Immature natural killer cell (primary cell): ENCODE measurements around the gene TMA16. TPM values are rescaled to one million over a fixed set of nuclear protein-coding genes. Genes with fewer than 3 reads are reported as not detected.
A peak's percentile ranks its signal among the peaks of the same experiment; 100 is the strongest.
"Not testable (repeated sequence)": the region's sequence is repeated elsewhere in the genome, so short reads cannot be mapped to it uniquely, and the experiment has no call there.

Experiments used
- DNase-seq, 3 donors: peaks; one replicate each; pipeline ENCODE4 v3.0.0; 2022; ENCODE audit warnings: mixed read lengths in 1 of 3
- H3K27ac Mint-ChIP-seq, 6 donors: one replicate each; pipeline ENCODE4 v1.8.0; 2020; ENCODE audit warnings: mixed read lengths in 6 of 6, mild to moderate bottlenecking in 5 of 6, inconsistent platforms in 4 of 6, moderate library complexity in 3 of 6
- H3K27me3 Mint-ChIP-seq, 3 donors: one replicate each; pipeline ENCODE4 v1.8.0; 2020 to 2021; ENCODE audit warnings: low read depth in 3 of 3, mild to moderate bottlenecking in 3 of 3, mixed read lengths in 3 of 3, moderate library complexity in 3 of 3, inconsistent platforms in 1 of 3
- H3K36me3 Mint-ChIP-seq, 3 donors: one replicate each; pipeline ENCODE4 v1.8.0; 2020; ENCODE audit warnings: mixed read lengths in 3 of 3, inconsistent platforms in 2 of 3, mild to moderate bottlenecking in 2 of 3
- H3K4me1 Mint-ChIP-seq, 2 donors: one replicate each; pipeline ENCODE4 v1.8.0; 2020; ENCODE audit warnings: inconsistent platforms in 2 of 2, mild to moderate bottlenecking in 2 of 2, mixed read lengths in 2 of 2, moderate library complexity in 1 of 2
- H3K4me3 Mint-ChIP-seq, 5 donors: one replicate each; pipeline ENCODE4 v1.8.0; 2020; ENCODE audit warnings: mild to moderate bottlenecking in 5 of 5, mixed read lengths in 5 of 5, inconsistent platforms in 3 of 5, moderate library complexity in 3 of 5
- H3K9me3 Mint-ChIP-seq, 6 donors: one replicate each; pipeline ENCODE4 v1.8.0; 2020; ENCODE audit warnings: mild to moderate bottlenecking in 6 of 6, mixed read lengths in 6 of 6, inconsistent platforms in 4 of 6, moderate library complexity in 3 of 6
- polyA plus RNA-seq, 3 donors: library from polyadenylated mRNA; unstranded; fragments of 300-500 nt; fragmentation: Illumina TruSeq; gene quantifications; one replicate each; pipeline ENCODE4 v1.2.3, GENCODE V29; 2021

TMA16 gene
- polyA plus RNA-seq: 10 to 100 TPM in 2 of 3 donors, 1 to 10 TPM in 1; 8.7 to 12.8 (median 10.8) TPM

DNA sequence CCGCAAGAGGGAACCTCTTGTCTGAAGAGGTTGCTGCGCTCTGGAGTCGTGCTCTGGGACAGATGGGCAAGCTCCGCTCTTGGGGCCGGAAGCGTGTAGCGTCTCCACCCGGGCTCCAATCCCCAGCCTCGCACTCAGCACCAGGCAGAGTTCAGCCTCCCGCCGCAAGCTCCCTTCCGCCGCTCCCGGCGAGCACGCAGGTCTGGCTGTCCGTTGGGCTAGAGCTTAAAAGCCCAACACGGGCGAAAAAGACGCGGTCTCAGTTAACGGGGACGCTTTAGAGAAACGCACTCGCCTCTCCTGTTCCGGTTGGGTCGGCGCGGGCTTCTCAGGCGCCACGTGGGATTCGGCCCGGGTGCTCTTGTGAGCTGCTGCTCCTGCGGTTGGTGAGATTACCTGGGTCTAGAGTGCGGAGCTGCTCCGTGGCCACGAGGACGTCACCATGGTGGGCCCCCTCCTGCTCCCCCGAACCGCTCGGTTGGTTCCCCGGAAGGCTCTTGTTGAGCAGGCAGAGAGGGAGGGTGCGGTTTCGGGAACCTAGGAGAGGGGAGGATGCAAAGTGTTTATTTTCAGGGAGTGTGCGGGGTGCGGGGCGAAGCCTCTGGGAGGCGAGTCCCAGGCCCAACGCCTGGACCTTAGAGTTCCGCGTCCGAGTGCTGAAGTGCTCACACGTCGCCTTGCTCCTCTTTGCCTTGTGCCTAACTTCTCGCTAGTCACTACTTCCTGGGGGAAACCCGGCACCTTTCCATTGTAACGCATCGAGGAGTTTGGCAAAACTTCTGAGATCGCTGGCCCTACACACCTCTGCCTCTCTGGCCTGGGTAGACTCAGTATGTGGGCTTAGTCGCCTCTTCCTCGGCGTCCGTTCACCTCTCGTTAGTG, at the start of gene TMA16:
TSS of gene TMA16 (plus strand) at position 331 of the 882 bp plus-strand sequence. CDS start at position 443, 112 bp downstream.
- H3K4me3 Mint-ChIP-seq: peak within 1 kb of the TSS; percentile 94 to 99 (median 99)
- peaks cover 36 to 44% of the 10 kb centered on the region in 2 donors for H3K4me1 Mint-ChIP-seq

DNA sequence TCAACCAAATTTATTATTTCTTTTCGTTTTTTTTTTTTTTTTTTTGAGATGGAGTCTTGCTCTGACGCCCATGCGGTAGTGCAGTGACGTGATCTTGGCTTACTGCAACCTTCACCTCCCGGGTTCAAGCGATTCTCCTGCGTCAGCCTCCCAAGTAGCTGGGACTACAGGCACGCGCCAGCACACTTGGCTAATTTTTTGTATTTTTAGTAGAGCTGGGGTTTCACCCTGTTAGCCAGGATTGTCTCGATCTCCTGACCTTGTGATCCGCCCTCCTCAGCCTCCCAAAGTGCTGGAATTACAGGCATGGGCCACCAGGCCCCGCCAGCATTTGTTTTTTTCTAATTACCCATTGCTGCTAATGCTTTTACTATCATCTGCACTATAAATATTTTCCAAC, 47.5 kb upstream of the TMA16 start:
- not testable (repeated sequence) for H3K36me3 Mint-ChIP-seq, H3K27me3 Mint-ChIP-seq, H3K4me1 Mint-ChIP-seq, H3K27ac Mint-ChIP-seq, DNase-seq, H3K4me3 Mint-ChIP-seq, H3K9me3 Mint-ChIP-seq

More for the DNA sequence above, at the start of gene TMA16:
- Mint-ChIP-seq H3K27ac (peak within 1 kb of the TSS; percentile 92 to 95 (median 93)), H3K9me3 (no peaks in the 10 kb centered on the region), H3K36me3 (no peaks in the 10 kb centered on the region), H3K27me3 (peaks cover 0 to 9% (median 3%) of the 10 kb centered on the region in 3 donors)
- DNase-seq: peak; percentile 75 to 82 (median 77)

DNA sequence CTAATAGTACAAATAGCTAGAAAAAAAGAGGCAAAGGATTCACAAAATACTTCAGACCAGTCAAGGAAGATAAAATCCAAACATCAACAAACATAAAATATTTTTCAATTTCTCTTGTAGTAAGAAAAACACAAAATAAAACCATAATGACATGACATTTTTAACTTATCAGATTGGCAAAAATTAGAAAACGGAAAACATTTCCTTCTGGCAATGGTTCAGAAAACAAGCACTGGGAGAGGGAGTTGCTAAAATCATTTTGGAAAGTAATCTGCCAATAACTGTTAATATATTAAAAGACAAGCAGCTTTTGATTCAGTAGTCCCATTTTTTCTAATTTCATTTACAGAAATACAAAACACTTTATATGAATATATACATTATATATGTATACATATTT, 47.0 kb upstream of the TMA16 start:
- H3K4me3 Mint-ChIP-seq: no peak overlapping the region
- H3K27me3 Mint-ChIP-seq: peaks cover 5 to 8% (median 6%) of the 10 kb centered on the region in 3 donors
- no peaks in the 10 kb centered on the region for H3K36me3 Mint-ChIP-seq
- DNase-seq: no peak
- H3K9me3 Mint-ChIP-seq: peaks cover 0 to 3% (median 0%) of the 10 kb centered on the region in 6 donors
- H3K4me1 Mint-ChIP-seq: no peaks in the 10 kb centered on the region
- H3K27ac Mint-ChIP-seq: no peak overlapping the region

DNA sequence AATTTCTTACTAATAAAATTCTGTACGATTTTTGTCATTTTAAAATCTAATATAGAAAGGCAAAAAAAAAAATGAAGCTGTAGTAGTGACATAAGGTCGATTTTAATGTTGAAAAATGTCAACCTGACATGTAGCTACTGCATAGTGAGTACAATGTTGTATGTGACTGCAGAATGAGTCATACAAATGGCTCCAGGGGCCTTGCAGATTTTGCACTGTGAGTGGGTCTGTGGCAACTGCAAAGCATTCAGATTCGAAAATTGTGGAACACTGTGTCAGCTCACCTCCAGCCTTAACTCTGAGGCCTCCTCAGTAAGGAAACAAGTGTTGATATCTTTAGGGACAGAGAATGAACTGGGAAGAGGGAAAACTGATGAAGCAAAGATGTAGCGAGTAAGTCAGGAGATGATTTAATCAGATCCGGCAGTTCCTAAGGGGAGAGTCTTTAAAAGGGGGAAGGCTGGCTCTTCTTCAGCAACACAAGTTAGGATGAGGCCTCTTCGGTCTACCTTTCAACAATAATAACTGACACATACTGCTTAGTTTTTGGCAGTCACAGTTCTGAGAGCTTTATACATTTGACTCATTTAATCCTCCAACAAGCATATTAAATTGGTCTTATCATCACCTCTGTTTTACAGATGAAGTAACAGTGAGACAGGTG, 45.8 kb upstream of the TMA16 start:
- peaks cover 5 to 8% (median 6%) of the 10 kb centered on the region in 3 donors for H3K27me3 Mint-ChIP-seq
- no peak for DNase-seq
- H3K36me3 Mint-ChIP-seq: no peaks in the 10 kb centered on the region
- no peaks in the 10 kb centered on the region for H3K4me1 Mint-ChIP-seq
- peaks cover 0 to 3% (median 0%) of the 10 kb centered on the region in 6 donors for H3K9me3 Mint-ChIP-seq
- H3K27ac Mint-ChIP-seq: no peak overlapping the region
- no peak overlapping the region for H3K4me3 Mint-ChIP-seq

DNA sequence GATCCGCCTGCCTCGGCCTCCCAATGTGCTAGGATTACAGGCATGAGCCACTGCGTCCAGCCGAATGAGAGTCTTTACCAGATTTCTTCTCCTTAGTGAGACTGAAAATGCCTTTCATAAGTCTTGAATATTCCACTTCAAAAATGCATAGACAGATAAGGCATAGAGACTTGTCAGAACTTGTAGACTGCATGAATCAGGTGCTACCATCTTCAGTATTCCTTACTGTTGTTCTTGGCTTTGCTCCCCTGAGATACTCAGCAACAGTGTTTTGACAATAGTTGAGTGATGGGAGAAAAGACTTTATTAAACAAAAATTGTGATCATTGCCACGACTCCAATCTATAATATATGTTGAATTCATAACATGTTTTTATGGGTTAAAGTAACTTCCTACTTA, 31.9 kb upstream of the TMA16 start:
- no peaks in the 10 kb centered on the region for H3K4me1 Mint-ChIP-seq
- no peaks in the 10 kb centered on the region for H3K9me3 Mint-ChIP-seq
- H3K36me3 Mint-ChIP-seq: no peaks in the 10 kb centered on the region
- no peak overlapping the region for H3K27ac Mint-ChIP-seq
- no peak overlapping the region for H3K4me3 Mint-ChIP-seq
- peaks cover 0 to 15% (median 2%) of the 10 kb centered on the region in 3 donors for H3K27me3 Mint-ChIP-seq
- no peak for DNase-seq

DNA sequence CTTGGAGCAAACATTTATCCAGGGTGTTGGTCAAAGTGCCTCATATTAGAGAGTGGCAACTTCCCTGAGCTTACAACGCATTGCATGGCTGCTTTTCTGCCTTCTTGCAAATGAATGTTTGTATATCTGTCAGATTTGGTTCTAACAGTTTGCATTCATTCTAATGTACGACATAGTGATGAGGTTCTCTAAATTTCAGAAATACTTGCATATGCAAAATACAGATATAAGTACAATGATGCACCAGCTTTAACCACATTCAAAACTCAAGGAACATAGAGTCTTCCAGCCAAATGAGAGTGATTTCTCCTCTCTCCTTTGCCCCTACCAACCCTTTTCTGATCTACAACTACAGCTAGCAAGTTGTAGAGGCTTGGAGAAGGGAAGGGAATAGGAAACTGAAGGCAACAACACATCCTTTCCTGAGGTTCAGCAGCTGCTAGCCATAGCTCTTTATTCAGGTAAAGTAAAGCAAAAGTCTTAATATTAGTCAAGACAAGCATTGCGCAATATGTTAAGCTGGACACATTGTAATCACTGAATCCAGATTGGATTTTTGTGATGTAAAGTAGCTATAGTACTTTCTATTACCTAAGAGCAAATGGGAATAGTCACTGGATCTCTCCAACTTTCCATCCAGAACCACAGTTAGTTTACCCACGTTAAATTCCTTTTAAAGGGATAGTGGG, 27.3 kb upstream of the TMA16 start:
- Mint-ChIP-seq H3K36me3 (no peaks in the 10 kb centered on the region), H3K27ac (no peak overlapping the region), H3K27me3 (peaks cover 4 to 10% (median 5%) of the 10 kb centered on the region in 3 donors), H3K9me3 (no peaks in the 10 kb centered on the region), H3K4me3 (no peak overlapping the region), H3K4me1 (no peaks in the 10 kb centered on the region)
- no peak for DNase-seq

DNA sequence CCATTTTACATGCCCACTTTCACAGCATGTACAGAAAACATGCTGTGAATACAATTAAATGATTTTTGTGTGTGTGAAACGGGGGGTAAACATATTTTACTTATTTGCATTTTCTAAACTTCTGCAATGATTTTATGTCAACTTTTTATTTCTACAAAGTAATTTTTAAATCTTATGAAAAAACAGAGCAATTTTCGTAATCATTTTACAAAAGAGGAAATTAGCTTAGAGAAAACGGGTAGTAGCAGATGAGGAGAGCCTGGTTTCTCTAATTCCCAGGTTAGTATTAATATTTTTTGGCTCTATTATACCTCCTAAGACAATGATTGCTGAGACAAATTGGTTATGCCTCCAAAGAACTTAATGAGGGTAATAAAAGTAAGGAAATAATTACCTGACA, 24.1 kb upstream of the TMA16 start:
- Mint-ChIP-seq H3K27ac (no peak overlapping the region), H3K27me3 (peaks cover 3 to 6% (median 5%) of the 10 kb centered on the region in 3 donors), H3K4me3 (no peak overlapping the region), H3K36me3 (no peaks in the 10 kb centered on the region), H3K4me1 (no peaks in the 10 kb centered on the region), H3K9me3 (no peaks in the 10 kb centered on the region)
- no peak for DNase-seq

DNA sequence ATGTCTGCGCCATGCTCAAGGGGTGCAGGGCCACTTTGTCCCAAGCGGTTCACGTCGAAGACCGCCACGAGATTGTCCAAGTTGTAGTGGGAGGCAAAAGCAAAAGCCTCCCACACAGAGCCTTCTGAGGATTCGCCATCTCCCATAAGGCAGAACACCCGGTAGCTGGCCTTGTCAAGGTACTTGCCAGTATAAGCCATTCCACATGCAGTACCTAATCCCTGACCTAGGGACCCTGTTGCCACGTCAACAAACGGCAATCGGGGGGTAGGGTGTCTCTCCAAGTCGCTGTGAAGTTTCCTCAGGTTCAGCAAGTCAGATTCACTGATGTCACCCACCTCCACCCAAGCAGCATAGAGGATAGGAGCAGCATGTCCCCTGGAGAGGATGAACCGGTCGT, 21.4 kb upstream of the TMA16 start:
- Mint-ChIP-seq H3K36me3 (no peaks in the 10 kb centered on the region), H3K9me3 (no peaks in the 10 kb centered on the region), H3K4me1 (no peaks in the 10 kb centered on the region), H3K27me3 (peaks cover 3 to 5% (median 4%) of the 10 kb centered on the region in 3 donors), H3K4me3 (no peak overlapping the region), H3K27ac (no peak overlapping the region)
- no peak for DNase-seq

DNA sequence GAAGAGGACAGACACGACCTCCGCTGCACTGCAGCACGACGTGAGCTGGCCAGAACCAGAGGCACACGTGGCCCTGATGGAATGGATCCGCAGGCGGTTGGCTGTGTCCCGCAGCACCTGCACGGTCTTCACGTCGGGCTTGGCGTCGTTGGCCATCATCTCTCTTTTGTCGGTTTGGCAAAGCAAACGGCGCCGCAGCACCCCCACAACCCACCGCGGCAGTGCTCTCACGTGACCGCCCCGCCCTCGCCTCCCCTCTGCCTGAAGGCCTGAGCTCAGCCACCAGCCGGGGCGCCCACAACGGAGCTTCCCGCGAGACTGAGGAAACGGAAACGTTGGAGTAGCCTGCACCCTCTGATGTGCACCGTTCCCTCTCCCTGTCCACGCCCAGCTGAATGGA, 20.9 kb upstream of the TMA16 start, which contains the start of gene TKTL2:
TSS of gene TKTL2 (minus strand) at position 179 of the 400 bp plus-strand sequence. CDS start at position 159, 20 bp downstream.
- Mint-ChIP-seq H3K27me3 (peaks cover 2 to 6% (median 5%) of the 10 kb centered on the region in 3 donors), H3K4me1 (no peaks in the 10 kb centered on the region), H3K36me3 (no peaks in the 10 kb centered on the region), H3K9me3 (no peaks in the 10 kb centered on the region), H3K27ac (no peak within 1 kb of the TSS), H3K4me3 (no peak within 1 kb of the TSS)
- no peak for DNase-seq

DNA sequence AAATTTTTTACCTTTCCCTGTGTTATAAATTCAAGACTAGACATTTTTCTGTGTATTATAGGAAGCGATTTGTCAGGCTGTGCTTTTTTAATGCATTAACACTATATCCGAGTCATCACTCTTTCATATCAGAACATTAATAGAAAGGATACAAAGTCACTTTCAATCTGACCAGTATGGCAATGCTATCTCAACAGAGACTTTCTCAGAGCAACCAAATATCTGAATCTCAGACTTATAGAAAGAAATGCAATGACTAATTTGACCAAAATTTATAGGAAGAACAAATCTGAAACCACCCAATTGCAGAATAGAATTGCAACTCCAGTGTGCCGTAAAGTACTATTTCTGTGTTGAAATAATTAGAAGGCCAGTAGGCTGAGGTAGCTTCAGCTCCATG, 20.5 kb upstream of the TMA16 start:
- H3K4me1 Mint-ChIP-seq: no peaks in the 10 kb centered on the region
- H3K27me3 Mint-ChIP-seq: peaks cover 2 to 6% (median 3%) of the 10 kb centered on the region in 3 donors
- H3K27ac Mint-ChIP-seq: no peak overlapping the region
- H3K4me3 Mint-ChIP-seq: no peak overlapping the region
- H3K36me3 Mint-ChIP-seq: no peaks in the 10 kb centered on the region
- DNase-seq: no peak
- no peaks in the 10 kb centered on the region for H3K9me3 Mint-ChIP-seq

DNA sequence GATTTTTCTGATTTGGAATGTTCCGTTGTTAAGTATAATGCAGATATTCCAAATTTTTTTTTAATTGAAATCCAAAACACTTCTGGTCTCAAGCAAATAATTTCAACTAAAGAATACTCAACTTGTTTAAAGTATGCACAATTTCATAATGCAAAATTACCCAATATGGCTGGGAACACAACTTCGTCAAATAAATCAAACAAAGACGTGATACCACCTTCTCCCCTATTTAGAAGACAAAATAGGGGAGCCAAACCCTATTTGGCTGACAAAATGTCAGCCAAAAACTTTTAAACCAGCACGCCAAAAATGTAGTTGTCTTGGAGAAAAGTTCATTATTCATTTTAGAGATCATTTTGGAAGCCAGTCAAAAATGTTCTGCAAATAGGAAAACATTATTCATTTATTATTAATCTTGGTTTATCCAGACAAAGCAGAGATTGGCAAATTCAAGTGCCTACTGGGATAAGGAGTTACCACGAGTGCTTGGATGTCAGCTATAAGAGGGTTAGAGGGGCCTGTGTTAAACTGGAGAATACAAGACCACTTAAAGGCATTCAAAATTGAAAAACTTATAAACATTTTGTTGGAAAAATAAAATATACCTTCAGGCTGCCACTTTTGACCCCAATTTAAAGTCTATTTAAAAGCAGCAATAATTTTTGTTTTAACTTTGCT, 17.6 kb upstream of the TMA16 start:
- H3K27me3 Mint-ChIP-seq: peaks cover 0 to 6% (median 2%) of the 10 kb centered on the region in 3 donors
- H3K9me3 Mint-ChIP-seq: no peaks in the 10 kb centered on the region
- DNase-seq: no peak
- no peak overlapping the region for H3K27ac Mint-ChIP-seq
- no peak overlapping the region for H3K4me3 Mint-ChIP-seq
- no peaks in the 10 kb centered on the region for H3K4me1 Mint-ChIP-seq
- no peaks in the 10 kb centered on the region for H3K36me3 Mint-ChIP-seq

DNA sequence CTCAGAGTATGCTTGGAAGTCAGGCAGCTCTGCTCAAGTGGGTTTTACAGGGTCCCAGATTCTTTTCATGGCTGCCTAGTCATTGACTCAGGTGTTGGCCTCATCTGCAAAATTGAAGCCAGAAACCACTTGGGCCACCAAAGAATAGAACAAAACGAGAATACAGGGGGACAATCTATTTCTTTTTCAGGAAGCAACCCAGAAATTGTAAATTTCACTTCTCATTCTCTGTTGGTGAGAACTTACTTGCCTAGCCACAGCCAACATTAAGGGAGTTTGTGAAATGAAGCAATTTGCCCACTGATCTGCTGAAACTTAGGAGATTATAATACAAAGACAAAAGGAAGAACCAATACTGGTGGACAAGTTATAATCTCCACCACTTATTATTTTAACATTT, 12.3 kb upstream of the TMA16 start:
- no peak overlapping the region for H3K4me3 Mint-ChIP-seq
- H3K27ac Mint-ChIP-seq: no peak overlapping the region
- peaks cover 0 to 6% (median 2%) of the 10 kb centered on the region in 3 donors for H3K27me3 Mint-ChIP-seq

DNA sequence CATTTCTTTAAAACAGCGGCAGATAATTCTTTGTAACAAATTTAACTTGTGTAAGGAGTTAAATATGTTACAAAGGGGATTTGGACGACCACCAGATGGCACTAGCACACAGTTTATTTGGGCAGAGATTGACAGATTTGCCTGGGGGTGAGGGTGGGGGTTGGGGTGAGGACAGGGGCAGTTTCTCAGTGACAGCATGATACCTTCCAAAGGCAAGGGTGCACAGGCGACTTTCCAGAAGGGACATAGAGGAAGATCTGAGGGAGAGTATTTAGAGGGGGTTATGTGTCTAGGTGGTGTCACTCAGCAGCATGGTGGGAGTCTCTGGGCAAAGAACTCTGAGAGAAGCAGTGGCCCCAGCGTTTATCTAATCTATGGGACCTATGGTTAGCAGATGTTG, 9.6 kb upstream of the TMA16 start:
- H3K4me1 Mint-ChIP-seq: no peaks in the 10 kb centered on the region

More for the DNA sequence above, 12.3 kb upstream of the TMA16 start:
- Mint-ChIP-seq H3K4me1 (no peaks in the 10 kb centered on the region), H3K36me3 (no peaks in the 10 kb centered on the region), H3K9me3 (no peaks in the 10 kb centered on the region)
- no peak for DNase-seq

More for the DNA sequence above, 9.6 kb upstream of the TMA16 start:
- peak; percentile 47 to 57 (median 47) for DNase-seq
- no peak overlapping the region for H3K4me3 Mint-ChIP-seq
- no peak overlapping the region for H3K27ac Mint-ChIP-seq
- no peaks in the 10 kb centered on the region for H3K36me3 Mint-ChIP-seq
- no peaks in the 10 kb centered on the region for H3K9me3 Mint-ChIP-seq
- H3K27me3 Mint-ChIP-seq: peaks cover 0 to 6% (median 0%) of the 10 kb centered on the region in 3 donors
